Measurements from ENCODE around the gene TRMT61A.

TRMT61A gene

GRCh38 chr14:103569408-103569807 lies 40.4 kb downstream of the TRMT61A start:
- no peak for DNase-seq

GRCh38 chr14:103574104-103574503 lies 45.1 kb downstream of the TRMT61A start:
- no peak for DNase-seq

GRCh38 chr14:103574707-103575285 lies 45.8 kb downstream of the TRMT61A start:
- no peak for DNase-seq

GRCh38 chr14:103576371-103577024 lies 47.5 kb downstream of the TRMT61A start:
- DNase-seq, result no peak

GRCh38 chr14:103578401-103579075 lies 49.5 kb downstream of the TRMT61A start:
- DNase-seq, result no peak

GRCh38 chr14:103581206-103581605 lies 52.2 kb downstream of the TRMT61A start:
- no peak for DNase-seq

GRCh38 chr14:103581954-103582703 lies 53.1 kb downstream of the TRMT61A start:
- no peak for DNase-seq

GRCh38 chr14:103584326-103584915 lies 55.4 kb downstream of the TRMT61A start:
- DNase-seq, result no peak

Data from activated CD4-positive, alpha-beta T cell treated with anti-CD3 and anti-CD28 coated beads, Interleukin-2, amount 50 U/mL, for 16 hours (primary cell).